GM12874 (cell line): Measurements from ENCODE around the gene HLA-DPB1.
A peak's percentile ranks its signal among the peaks of the same experiment; 100 is the strongest.

Experiments used
- CTCF ChIP-seq: IDR thresholded peaks from 2 replicates; pipeline ENCODE4 v1.5.1; 2011; ENCODE audit warnings: low read depth, mild to moderate bottlenecking, control low read depth, low read length, moderate library complexity; ENCODE audit not compliant: insufficient read depth

The HLA-DPB1 gene

DNA sequence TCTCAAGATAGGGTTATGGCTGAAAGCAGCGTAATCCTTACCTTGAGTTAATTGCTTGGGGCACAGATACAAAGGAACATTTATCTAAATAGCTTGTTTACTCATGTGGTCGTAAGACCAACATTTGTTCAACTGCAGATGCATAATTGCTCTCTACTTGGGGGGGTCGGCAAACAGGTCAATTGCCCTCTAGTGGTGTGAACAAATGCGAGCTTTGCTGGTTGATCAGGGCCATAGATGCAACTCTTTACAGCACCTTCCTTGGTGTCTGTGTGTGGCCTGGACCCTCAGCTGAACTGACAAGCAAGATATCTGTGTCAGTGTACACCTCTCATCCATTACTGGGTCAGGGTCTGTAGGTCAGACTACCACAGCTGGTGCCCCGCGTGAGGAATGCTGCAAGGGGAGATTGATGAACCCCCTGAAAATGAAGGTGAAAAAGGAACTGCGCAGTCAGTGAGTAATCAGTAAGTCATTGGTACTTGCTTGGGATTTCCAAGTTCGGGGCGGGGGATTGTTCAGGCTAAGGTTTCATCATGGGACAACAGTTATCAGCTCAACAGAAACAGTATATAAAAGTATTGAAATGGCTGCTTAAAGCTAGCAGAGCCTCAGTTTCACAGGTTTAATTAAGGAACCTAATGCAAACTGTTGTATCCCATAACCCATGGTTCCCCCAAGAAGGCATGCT lies 26.3 kb upstream of the HLA-DPB1 start:
- peak; percentile 58 for TF ChIP-seq CTCF

DNA sequence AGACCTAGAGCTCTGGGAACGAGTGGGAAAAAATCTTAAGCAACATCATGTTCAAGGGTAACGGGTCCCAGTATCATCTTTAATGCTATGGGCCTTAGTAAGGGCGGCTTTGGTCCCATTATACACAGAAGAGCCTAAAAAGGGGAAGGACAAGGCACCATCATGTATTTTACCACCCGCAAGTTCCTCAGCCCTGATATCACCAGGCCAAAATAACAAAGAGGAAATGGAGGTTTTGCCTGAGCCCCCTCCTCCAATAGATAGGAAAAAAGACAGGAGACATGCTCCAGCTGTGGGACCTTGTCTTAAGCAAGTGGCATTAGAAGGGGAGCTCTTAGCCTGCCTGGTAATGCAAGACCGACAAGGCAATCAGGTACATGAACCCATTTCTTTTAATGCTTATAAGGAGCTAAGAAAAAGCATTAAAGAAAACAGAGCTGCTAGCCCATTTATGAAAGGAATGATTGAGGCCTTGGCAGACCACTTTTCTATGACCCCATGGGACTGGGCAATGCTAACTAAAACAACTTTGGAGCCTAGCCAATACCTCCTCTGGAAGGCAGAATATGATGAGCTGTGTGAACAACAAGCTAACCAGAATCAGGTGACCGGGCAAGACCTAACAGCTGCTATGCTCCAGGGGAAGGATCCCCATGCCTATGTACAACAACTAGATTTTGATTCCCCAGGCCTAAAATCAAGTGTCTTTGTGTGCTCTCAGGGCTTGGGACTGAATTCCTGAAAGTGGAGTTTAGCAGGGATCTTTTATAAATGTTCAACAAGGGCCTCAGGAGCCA lies 25.6 kb upstream of the HLA-DPB1 start:
- TF ChIP-seq CTCF, result no peak

- TF ChIP-seq CTCF, result no peak
These were observed 23.2 kb upstream of the HLA-DPB1 start for GRCh38 chr6:33052627-33053026.

- TF ChIP-seq CTCF, result no peak
These were observed 22.6 kb upstream of the HLA-DPB1 start for GRCh38 chr6:33053230-33053629.

DNA sequence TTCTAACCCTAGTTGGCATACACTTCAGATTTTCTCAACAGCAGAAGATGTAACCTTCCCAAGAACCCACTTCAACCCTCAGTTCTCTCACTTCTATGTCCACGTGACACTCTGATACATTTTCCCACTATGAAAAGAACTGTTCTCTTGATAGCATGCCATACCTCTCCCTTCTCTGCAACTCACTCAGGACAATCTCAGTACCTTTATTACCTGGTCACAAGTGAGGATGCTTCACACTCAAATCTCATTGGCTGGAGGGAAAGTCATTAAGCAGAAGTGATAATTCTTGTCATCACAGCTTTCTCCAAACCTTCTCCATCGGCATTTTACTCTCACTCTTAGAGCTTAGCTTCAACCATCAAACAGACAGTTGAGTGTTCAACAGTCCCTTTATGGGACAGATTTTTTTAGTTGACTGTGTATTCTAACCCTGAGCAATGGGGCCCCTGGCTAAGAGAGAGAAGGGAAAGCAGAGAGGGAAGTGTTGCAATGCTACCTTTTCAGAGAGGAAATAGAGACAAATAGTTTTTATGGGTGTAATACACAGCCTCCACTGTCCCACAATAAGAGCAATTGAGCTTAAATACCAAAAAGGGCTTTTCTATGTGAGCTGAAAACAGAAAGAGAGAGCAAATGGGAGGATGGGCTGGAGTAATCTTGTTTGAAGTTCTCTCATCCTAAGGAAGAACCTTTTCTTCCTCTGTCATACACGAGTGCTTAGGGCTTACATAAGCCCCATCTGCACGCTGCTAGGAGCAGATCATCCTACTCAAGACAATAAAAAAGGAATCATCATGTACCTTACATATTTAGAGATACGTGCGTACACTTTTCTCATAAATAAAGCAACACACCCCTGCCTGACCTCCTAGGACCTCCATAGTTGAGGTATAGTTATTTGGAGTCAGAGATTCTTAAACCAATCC lies 18.3 kb upstream of the HLA-DPB1 start:
- no peak for TF ChIP-seq CTCF

GRCh38 chr6:33061987-33062386 lies 13.8 kb upstream of the HLA-DPB1 start:
- TF ChIP-seq CTCF, result no peak

DNA sequence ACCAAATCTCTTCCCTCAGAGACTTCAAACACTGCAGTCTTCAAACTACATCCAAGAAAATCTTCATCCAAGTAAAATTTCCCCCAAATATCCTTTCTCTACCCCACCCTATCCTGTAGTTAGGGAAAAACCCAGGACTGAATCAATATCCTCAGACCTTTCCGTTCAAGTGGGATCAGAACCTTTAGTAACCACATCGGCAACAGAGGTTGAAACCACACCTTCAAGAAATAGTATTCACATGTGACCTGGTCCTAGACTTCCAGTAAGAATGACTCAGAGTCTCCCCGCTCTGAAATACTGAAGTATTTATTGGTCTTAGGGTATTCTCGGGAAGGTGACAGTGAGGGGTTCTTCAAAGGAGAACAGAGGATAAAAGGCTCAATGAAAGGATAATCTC lies 11.1 kb upstream of the HLA-DPB1 start:
- no peak for TF ChIP-seq CTCF
